ENCODE measurements around the gene TAGLN2. TPM values are rescaled to one million over a fixed set of nuclear protein-coding genes. Genes with fewer than 3 reads are reported as not detected.

The TAGLN2 gene
- total and polyA plus RNA-seq, 2 experiments from 2014 or later, result 122 to 292 TPM

DNA sequence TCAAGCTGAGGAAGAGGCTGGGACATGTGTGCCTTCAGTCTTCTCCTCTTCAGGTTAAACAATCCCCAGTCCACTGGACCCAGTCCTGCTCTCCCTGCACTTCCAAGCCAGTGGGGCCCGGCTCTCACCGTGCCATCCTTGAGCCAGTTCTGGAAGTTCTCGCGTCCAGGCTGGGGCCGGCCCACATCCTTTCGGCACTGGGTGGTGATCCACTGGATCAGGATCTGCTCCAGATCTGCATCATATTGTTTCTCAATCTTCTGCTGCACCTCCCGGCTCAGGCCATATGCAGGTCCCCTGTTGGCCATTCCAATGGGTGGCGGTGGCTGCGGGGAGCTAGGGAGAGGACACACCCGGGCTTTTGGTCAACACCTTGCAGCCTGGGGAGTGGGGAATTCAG is 5.1 kb downstream of the TAGLN2 start:
- Histone ChIP-seq H3K4me2 (no peak overlapping the region), H4K20me1 (ENCODE audit: insufficient read depth, poor library complexity, severe bottlenecking) (no peaks in the 10 kb centered on the region), H3K27ac (no peak overlapping the region), H3K9me2 (replicated peaks; ENCODE audit: insufficient read depth) (no peaks in the 10 kb centered on the region), H3K36me3 (replicated peaks; ENCODE audit: insufficient read depth, low read depth) (no peaks in the 10 kb centered on the region), H3K79me2 (peaks cover 26% of the 10 kb centered on the region), H3K4me3 (no peak overlapping the region), H3K4me1 (ENCODE audit: insufficient read depth) (peaks cover 36% of the 10 kb centered on the region), H3K9me3 (ENCODE audit: low read depth) (no peaks in the 10 kb centered on the region), H3K27me3 (no peaks in the 10 kb centered on the region), H2AFZ (no peak overlapping the region)
- WGBS (ENCODE audit: low lambda C conversion rate, missing lambda C conversion rate), result 92% methylated on average over 10 of the region's 10 CpGs
- no peak for DNase-seq (ENCODE audit: low spot score)
- TF ChIP-seq EZH2phosphoT487 (IDR thresholded peaks at IDR 0.05; ENCODE audit: low read depth, severe bottlenecking, unreplicated experiment), result no peak
- TF ChIP-seq EZH2 (IDR thresholded peaks at IDR 0.05; ENCODE audit: borderline replicate concordance), result no peak
- TF ChIP-seq, protein P1, sequence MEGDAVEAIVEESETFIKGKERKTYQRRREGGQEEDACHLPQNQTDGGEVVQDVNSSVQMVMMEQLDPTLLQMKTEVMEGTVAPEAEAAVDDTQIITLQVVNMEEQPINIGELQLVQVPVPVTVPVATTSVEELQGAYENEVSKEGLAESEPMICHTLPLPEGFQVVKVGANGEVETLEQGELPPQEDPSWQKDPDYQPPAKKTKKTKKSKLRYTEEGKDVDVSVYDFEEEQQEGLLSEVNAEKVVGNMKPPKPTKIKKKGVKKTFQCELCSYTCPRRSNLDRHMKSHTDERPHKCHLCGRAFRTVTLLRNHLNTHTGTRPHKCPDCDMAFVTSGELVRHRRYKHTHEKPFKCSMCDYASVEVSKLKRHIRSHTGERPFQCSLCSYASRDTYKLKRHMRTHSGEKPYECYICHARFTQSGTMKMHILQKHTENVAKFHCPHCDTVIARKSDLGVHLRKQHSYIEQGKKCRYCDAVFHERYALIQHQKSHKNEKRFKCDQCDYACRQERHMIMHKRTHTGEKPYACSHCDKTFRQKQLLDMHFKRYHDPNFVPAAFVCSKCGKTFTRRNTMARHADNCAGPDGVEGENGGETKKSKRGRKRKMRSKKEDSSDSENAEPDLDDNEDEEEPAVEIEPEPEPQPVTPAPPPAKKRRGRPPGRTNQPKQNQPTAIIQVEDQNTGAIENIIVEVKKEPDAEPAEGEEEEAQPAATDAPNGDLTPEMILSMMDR (IDR thresholded peaks at IDR 0.05; ENCODE audit: poor library complexity), result no peak

DNA sequence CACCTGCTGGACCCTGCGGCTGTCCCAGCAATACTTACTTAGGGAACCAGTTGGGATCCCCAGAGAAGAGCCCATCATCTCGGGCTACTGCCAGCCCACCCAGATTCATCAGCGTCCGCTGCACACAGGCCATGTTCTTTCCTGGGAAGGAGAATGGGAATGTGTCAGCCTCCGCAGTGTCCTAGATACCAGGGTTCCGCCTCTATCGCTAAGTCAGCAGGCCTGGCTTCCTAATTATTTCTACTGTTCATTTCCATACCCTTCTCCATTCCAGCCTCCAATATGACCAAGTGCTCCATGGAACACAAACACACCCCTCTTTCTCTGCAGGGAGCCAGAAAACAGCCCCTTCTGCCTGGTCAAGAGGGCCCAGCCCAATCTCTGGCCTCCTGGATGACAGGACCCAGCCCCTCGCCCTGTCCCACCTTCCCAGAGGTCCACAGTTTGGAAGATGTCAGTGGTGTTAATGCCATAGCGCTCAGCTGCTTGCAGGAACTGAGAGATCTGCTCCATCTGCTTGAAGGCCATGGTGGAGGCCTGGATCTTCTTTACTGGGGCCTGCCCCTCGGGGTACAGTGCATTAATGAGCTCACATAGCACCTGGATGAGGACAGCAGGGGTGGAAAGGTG is 6.0 kb downstream of the TAGLN2 start:
- WGBS (ENCODE audit: low lambda C conversion rate, missing lambda C conversion rate), result 98% methylated on average over 10 of the region's 10 CpGs
- H3K4me2 ChIP-seq, result no peak overlapping the region
- H3K9me3 ChIP-seq (ENCODE audit: low read depth), result no peaks in the 10 kb centered on the region
- no peaks in the 10 kb centered on the region for H3K36me3 ChIP-seq (replicated peaks; ENCODE audit: insufficient read depth, low read depth)
- no peaks in the 10 kb centered on the region for H4K20me1 ChIP-seq (ENCODE audit: insufficient read depth, poor library complexity, severe bottlenecking)
- peaks cover 38% of the 10 kb centered on the region for H3K4me1 ChIP-seq (ENCODE audit: insufficient read depth)
- no peak overlapping the region for H3K4me3 ChIP-seq
- no peak overlapping the region for H3K27ac ChIP-seq
- DNase-seq (ENCODE audit: low spot score), result no peak
- peaks cover 19% of the 10 kb centered on the region for H3K79me2 ChIP-seq
- H2AFZ ChIP-seq, result no peak overlapping the region
- H3K9me2 ChIP-seq (replicated peaks; ENCODE audit: insufficient read depth), result no peaks in the 10 kb centered on the region
- no peaks in the 10 kb centered on the region for H3K27me3 ChIP-seq
- TF ChIP-seq EZH2 (IDR thresholded peaks at IDR 0.05; ENCODE audit: borderline replicate concordance), result no peak

DNA sequence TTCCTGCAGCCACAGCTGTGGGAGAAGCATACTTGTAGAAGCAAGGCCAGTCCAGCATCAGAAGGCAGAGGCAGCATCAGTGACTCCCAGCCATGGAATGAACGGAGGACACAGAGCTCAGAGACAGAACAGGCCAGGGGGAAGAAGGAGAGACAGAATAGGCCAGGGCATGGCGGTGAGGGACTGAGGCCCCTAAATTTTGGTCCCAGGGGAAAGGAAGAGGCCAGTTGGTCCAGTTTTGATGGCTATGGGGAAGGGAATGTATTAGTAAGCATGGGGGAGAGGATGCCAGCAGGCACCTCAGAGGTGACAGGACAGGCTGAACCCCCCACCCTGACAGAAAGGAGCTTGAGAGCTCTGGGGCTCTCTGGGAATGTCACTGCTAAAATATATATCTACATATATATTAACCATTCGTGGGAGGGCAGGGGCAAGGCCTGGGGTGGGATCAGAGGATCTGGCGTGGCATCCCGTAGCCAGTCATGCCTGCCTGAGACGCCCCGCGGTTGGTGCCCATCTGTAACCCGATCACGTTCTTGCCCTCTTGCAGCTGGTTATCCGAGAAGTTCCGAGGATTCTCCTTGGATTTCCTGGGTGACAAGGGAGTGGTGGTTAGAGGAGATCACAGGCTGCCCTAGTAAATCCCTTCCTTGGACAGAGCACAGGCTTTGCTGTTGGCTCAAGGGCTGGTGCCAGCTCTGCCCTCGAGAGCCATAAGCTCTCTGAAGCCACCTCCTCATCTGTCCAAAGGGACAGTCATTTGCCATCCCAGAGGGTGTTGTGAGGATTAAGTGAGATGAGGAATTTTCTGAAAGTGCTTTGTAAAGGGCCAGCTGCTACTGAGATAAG is 6.7 kb downstream of the TAGLN2 start:
- Histone ChIP-seq H4K20me1 (ENCODE audit: insufficient read depth, poor library complexity, severe bottlenecking) (no peaks in the 10 kb centered on the region), H3K27ac (no peak overlapping the region), H3K79me2 (peaks cover 19% of the 10 kb centered on the region)

More for the DNA sequence above, 6.7 kb downstream of the TAGLN2 start:
- Histone ChIP-seq H2AFZ (no peak overlapping the region), H3K4me2 (no peak overlapping the region), H3K4me1 (ENCODE audit: insufficient read depth) (peaks cover 41% of the 10 kb centered on the region), H3K36me3 (replicated peaks; ENCODE audit: insufficient read depth, low read depth) (no peaks in the 10 kb centered on the region), H3K9me3 (ENCODE audit: low read depth) (no peaks in the 10 kb centered on the region), H3K9me2 (replicated peaks; ENCODE audit: insufficient read depth) (no peaks in the 10 kb centered on the region), H3K4me3 (no peak overlapping the region), H3K27me3 (no peaks in the 10 kb centered on the region)
- TF ChIP-seq EZH2 (IDR thresholded peaks at IDR 0.05; ENCODE audit: borderline replicate concordance), result no peak
- TF ChIP-seq EZH2phosphoT487 (IDR thresholded peaks at IDR 0.05; ENCODE audit: low read depth, severe bottlenecking, unreplicated experiment), result no peak
- TF ChIP-seq, protein P1 (IDR thresholded peaks at IDR 0.05; ENCODE audit: poor library complexity), result no peak
- 93% methylated on average over 13 of the region's 13 CpGs for WGBS (ENCODE audit: low lambda C conversion rate, missing lambda C conversion rate)
- no peak for DNase-seq (ENCODE audit: low spot score)

All from hepatocyte (in vitro differentiated cells).